Spleen (tissue), 7 donors: Measurements from ENCODE around the gene POTEC.
"Not testable (repeated sequence)": the region's sequence is repeated elsewhere in the genome, so short reads cannot be mapped to it uniquely, and the experiment has no call there.

Source experiments
- POLR2A ChIP-seq, 3 donors: fragments of 450-650 bp; IDR thresholded peaks; one replicate each; pipeline ENCODE4 v1.5.1; 2017; ENCODE audit warnings: antibody characterized with exemption in 3 of 3, mild to moderate bottlenecking in 1 of 3
- POLR2AphosphoS5 ChIP-seq, 3 donors: sonication (generic); formaldehyde crosslinking; IDR thresholded peaks; one replicate each; pipeline ENCODE4 v1.5.1; 2017; ENCODE audit warnings: antibody characterized with exemption in 3 of 3
- TF ChIP-seq, protein P1 (sequence below), 11 experiments: fragments of 200-600 bp in 7 of 11; fragments of 450-650 bp in 4 of 11; sonication (generic) in 4 of 11; IDR thresholded peaks in 8 of 11; conservative IDR thresholded peaks in 3 of 11; 1 replicate in 7 of 11; 2 replicates in 4 of 11; pipeline versions ENCODE4 v1.4.0 to v1.8.0; 2016 to 2021; ENCODE audit warnings: antibody characterized with exemption in 11 of 11, inconsistent platforms in 4 of 11, mild to moderate bottlenecking in 1 of 11
- donor health status: DM: no; HTN: no; CAD: no; lungs with moderate emphysema.
- donor health status: DM: no; HTN: no; CAD: no.
- donor health status: DM: no; HTN: no; CAD: no.

DNA sequence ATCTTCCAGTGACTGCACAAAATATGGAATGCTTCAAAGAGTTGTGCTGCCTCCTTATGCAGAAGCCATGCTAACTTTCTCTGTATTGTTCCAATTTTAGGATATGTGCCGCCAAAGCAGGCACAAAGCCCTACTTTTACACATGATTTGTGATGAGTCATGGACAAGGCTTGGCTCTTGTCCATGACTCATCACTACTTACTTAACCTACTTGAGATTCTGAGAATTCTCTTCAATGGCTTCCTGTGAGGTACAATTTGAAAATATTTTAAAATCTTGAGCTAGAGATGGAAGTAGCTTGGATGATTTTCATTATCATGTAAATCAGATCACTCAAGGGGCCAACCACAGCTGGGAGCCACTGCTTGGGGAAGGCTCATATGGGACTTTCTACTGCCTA is 11.7 kb downstream of the POTEC start:
- TF ChIP-seq, protein P1, sequence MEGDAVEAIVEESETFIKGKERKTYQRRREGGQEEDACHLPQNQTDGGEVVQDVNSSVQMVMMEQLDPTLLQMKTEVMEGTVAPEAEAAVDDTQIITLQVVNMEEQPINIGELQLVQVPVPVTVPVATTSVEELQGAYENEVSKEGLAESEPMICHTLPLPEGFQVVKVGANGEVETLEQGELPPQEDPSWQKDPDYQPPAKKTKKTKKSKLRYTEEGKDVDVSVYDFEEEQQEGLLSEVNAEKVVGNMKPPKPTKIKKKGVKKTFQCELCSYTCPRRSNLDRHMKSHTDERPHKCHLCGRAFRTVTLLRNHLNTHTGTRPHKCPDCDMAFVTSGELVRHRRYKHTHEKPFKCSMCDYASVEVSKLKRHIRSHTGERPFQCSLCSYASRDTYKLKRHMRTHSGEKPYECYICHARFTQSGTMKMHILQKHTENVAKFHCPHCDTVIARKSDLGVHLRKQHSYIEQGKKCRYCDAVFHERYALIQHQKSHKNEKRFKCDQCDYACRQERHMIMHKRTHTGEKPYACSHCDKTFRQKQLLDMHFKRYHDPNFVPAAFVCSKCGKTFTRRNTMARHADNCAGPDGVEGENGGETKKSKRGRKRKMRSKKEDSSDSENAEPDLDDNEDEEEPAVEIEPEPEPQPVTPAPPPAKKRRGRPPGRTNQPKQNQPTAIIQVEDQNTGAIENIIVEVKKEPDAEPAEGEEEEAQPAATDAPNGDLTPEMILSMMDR (IDR thresholded peaks at IDR 0.05 in 8 of 11, conservative IDR thresholded peaks at IDR 0.05 in 3 of 11) = not testable (repeated sequence)
- not testable (repeated sequence) for TF ChIP-seq POLR2AphosphoS5, POLR2A (IDR thresholded peaks at IDR 0.05)
